Measurements from ENCODE around the gene NOPCHAP1.

The NOPCHAP1 gene

DNA sequence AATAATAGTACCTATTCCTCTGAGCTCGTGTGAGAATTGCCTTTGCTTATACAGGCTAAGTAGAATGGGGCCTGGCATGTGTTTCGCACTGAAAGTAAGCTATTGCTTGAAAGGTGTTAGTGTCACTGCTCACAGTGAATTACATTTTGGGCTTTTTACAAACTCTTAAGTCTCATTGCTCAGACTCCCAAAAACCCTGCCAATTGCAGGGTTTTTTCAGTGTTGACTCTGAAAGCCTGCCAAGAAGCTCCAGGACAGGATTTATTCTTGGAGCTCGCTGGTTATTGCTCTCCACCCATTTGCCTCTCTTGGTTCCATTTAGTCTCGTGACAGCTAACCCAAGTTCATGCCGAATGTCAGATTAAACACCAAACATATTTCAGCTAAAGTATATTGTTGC is 39.8 kb downstream of the NOPCHAP1 start:
- H3K27ac ChIP-seq (replicated peaks), result no peak overlapping the region
- TF ChIP-seq POLR2AphosphoS5 (IDR thresholded peaks at IDR 0.05; ENCODE audit: low read depth), result no peak
- TF ChIP-seq, protein P1, sequence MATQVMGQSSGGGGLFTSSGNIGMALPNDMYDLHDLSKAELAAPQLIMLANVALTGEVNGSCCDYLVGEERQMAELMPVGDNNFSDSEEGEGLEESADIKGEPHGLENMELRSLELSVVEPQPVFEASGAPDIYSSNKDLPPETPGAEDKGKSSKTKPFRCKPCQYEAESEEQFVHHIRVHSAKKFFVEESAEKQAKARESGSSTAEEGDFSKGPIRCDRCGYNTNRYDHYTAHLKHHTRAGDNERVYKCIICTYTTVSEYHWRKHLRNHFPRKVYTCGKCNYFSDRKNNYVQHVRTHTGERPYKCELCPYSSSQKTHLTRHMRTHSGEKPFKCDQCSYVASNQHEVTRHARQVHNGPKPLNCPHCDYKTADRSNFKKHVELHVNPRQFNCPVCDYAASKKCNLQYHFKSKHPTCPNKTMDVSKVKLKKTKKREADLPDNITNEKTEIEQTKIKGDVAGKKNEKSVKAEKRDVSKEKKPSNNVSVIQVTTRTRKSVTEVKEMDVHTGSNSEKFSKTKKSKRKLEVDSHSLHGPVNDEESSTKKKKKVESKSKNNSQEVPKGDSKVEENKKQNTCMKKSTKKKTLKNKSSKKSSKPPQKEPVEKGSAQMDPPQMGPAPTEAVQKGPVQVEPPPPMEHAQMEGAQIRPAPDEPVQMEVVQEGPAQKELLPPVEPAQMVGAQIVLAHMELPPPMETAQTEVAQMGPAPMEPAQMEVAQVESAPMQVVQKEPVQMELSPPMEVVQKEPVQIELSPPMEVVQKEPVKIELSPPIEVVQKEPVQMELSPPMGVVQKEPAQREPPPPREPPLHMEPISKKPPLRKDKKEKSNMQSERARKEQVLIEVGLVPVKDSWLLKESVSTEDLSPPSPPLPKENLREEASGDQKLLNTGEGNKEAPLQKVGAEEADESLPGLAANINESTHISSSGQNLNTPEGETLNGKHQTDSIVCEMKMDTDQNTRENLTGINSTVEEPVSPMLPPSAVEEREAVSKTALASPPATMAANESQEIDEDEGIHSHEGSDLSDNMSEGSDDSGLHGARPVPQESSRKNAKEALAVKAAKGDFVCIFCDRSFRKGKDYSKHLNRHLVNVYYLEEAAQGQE (IDR thresholded peaks at IDR 0.05; ENCODE audit: insufficient replicate concordance, low read depth), result no peak
- TF ChIP-seq, protein P2, sequence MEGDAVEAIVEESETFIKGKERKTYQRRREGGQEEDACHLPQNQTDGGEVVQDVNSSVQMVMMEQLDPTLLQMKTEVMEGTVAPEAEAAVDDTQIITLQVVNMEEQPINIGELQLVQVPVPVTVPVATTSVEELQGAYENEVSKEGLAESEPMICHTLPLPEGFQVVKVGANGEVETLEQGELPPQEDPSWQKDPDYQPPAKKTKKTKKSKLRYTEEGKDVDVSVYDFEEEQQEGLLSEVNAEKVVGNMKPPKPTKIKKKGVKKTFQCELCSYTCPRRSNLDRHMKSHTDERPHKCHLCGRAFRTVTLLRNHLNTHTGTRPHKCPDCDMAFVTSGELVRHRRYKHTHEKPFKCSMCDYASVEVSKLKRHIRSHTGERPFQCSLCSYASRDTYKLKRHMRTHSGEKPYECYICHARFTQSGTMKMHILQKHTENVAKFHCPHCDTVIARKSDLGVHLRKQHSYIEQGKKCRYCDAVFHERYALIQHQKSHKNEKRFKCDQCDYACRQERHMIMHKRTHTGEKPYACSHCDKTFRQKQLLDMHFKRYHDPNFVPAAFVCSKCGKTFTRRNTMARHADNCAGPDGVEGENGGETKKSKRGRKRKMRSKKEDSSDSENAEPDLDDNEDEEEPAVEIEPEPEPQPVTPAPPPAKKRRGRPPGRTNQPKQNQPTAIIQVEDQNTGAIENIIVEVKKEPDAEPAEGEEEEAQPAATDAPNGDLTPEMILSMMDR (IDR thresholded peaks at IDR 0.05; ENCODE audit: insufficient read depth, low read length), result no peak
- TF ChIP-seq GABPA (IDR thresholded peaks at IDR 0.05; ENCODE audit: low read depth), result no peak
- no peak for TF ChIP-seq SPI1 (IDR thresholded peaks at IDR 0.05; ENCODE audit: borderline replicate concordance, low read depth)
- no peak for DNase-seq (ENCODE audit: low read depth in 1 of 2, low spot score in 1 of 2)
- H3K4me3 ChIP-seq (replicated peaks; ENCODE audit: insufficient read depth, low read length), result no peak overlapping the region
- no peaks in the 10 kb centered on the region for H3K27me3 ChIP-seq (ENCODE audit: insufficient read depth, poor library complexity, severe bottlenecking)

DNA sequence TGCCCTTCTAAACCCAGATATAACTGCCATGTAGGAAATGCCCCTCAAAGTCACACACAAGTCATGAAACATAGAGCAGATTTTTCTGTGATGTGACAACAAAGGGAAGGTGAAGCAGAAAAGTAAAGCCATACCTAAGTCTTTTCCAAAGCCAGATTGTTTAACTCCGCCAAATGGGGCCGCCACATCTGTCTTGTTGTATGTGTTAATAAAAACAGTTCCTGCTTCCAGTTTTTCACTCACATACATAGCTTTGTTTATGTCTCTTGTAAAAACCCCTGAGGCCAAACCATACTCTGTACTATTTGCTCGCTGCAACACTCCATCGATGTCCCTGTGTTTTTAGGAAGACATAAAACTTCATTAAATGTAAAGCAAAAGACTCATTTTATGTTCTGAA is 40.3 kb downstream of the NOPCHAP1 start:
- no peak for DNase-seq (ENCODE audit: low read depth in 1 of 2, low spot score in 1 of 2)
- Histone ChIP-seq H3K27me3 (ENCODE audit: insufficient read depth, poor library complexity, severe bottlenecking) (no peaks in the 10 kb centered on the region), H3K4me3 (replicated peaks; ENCODE audit: insufficient read depth, low read length) (no peak overlapping the region), H3K27ac (replicated peaks) (no peak overlapping the region)
- no peak for TF ChIP-seq POLR2AphosphoS5 (IDR thresholded peaks at IDR 0.05; ENCODE audit: low read depth)
- TF ChIP-seq, protein P2 (IDR thresholded peaks at IDR 0.05; ENCODE audit: insufficient read depth, low read length), result no peak
- no peak for TF ChIP-seq SPI1 (IDR thresholded peaks at IDR 0.05; ENCODE audit: borderline replicate concordance, low read depth)
- no peak for TF ChIP-seq GABPA (IDR thresholded peaks at IDR 0.05; ENCODE audit: low read depth)
- TF ChIP-seq, protein P1 (IDR thresholded peaks at IDR 0.05; ENCODE audit: insufficient replicate concordance, low read depth), result no peak

DNA sequence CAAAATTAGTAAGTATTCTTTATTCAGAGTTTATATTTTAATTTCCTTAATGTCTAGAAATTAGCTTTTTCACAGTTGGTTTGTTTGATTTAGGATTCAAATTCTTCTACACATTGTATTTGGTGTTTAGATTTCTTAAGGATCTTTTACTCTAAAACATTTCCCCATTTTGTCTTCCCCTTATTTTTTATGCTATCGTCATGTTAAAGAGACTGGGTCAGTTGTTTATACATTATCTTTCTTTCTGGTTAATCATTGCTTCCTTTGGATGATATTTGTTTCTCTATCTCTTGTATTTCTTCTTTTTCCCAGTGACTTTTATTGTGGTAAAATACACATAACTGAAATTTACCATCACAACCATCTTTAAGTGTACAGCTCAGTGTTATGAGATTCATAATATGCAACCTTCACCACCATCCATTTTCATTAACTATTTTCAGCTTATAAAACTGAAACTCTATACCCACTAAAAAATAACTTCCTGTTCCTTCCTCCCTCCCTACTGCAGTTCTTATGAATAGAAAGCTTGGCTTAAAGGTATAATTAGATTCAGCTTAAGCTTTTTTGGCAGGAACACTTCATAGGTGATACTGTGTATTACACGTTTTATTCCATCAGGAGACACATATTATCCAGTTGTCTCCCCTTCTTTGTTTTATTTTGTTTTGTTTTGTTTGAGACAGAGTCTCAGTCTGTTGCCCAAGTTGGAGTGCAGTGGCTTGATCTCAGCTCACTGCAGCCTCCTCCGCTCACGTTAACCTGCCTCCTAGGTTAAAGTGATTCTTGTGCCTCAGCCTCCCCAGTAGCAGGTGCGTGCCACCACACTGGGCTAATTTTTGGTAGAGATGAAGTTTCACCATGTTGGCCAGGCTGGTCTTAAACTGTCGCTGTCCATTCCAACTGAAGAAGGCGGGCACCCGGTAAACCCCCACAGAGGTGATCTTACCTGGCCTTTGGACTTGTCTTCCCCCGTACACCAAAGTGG is 45.0 kb downstream of the NOPCHAP1 start:
- Histone ChIP-seq H3K4me3 (replicated peaks; ENCODE audit: insufficient read depth, low read length) (no peak overlapping the region), H3K27me3 (ENCODE audit: insufficient read depth, poor library complexity, severe bottlenecking) (no peaks in the 10 kb centered on the region), H3K27ac (replicated peaks) (no peak overlapping the region)
- TF ChIP-seq SPI1 (IDR thresholded peaks at IDR 0.05; ENCODE audit: borderline replicate concordance, low read depth), result 0 out of 2 replicates have a peak, but pooled peaks have one; percentile 9
- TF ChIP-seq GABPA (IDR thresholded peaks at IDR 0.05; ENCODE audit: low read depth), result no peak
- no peak for TF ChIP-seq POLR2AphosphoS5 (IDR thresholded peaks at IDR 0.05; ENCODE audit: low read depth)
- TF ChIP-seq, protein P2 (IDR thresholded peaks at IDR 0.05; ENCODE audit: insufficient read depth, low read length), result no peak
- TF ChIP-seq, protein P1 (IDR thresholded peaks at IDR 0.05; ENCODE audit: insufficient replicate concordance, low read depth), result no peak
- no peak for DNase-seq (ENCODE audit: low read depth in 1 of 2, low spot score in 1 of 2)
